Stimulated activated CD4-positive, alpha-beta T cell treated with anti-CD3 and anti-CD28 coated beads, Interleukin-4, amount 100 ng/mL, for 4 hours (primary cell): ENCODE measurements around the gene FAM13A.
"Not testable (repeated sequence)": the region's sequence is repeated elsewhere in the genome, so short reads cannot be mapped to it uniquely, and the experiment has no call there.

Experiments used
- DNase-seq, 2 experiments: peaks; one replicate each; pipeline ENCODE4 v3.0.0-alpha.2; 2020

The FAM13A gene

DNA sequence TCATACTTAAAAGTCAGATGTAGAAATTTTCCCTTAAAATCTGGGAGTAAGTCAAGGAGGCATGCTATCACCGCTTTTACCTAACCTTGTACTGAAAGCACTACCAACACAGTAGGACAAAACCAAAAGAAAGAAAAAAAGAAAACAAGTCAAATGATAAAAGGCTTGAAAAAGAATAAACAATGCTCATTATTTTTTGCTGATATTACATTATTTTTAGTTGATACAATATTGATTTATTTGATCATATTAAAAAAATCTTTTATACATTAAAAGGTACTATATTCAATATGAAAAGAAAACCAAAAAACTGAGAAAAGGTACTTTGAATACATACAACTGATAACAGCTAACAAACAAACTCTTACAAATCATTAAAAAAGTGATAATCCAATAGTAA lies 164.3 kb downstream of the FAM13A start:
- no peak for DNase-seq

DNA sequence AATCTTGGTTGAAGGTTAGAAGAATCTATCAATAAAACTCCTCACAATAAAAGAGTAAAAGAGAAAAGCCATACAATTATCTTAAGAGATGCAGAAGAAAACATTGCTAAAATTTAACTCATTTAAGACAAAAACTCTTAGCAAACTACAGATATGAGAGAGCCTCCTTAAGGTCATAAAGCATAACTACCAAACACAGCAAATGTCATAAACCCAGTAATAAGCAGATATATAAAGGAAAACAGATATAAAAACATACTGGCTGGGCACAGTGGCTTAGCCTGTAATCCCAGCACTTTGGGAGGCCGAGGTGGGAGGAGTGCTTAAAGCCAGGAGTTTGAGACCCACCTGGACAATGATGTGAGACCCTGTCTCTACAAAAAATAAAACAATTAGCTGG lies 165.3 kb downstream of the FAM13A start:
- DNase-seq = no peak

DNA sequence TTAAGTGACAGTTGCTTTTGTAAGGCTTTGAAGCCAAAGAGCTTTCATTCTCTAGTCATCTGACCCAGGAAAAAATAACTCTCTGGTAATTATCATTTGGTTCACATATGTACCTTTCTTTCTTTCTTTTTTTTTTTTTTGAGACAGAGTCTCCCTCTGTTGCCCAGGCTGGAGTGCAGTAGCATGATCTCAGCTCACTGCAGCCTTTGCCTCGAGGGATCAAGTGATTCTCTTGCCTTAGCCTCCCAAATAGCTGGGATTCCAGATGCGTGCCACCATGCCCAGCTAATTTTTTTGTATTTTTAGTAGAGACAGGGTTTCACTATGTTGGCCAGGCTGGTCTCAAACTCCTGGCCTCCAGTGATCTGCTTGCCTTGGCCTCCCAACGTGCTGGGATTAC lies 169.6 kb downstream of the FAM13A start:
- not testable (repeated sequence) for DNase-seq

DNA sequence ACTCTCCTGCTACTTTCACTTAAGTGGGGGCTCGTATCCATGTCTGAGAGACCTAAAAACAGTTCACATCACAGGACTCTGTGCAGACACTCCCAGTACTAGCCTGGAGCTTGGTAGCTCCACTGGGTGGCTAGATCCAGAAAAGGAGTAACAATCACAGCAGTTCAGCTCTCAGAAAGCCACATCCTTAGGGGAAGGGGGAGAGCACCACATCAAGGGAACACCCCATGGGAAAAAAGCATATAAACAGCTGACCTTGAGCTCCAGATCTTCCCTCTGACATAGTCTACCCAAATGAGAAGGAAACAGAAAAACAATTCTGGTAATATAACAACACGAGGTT lies 175.8 kb downstream of the FAM13A start:
- no peak for DNase-seq

DNA sequence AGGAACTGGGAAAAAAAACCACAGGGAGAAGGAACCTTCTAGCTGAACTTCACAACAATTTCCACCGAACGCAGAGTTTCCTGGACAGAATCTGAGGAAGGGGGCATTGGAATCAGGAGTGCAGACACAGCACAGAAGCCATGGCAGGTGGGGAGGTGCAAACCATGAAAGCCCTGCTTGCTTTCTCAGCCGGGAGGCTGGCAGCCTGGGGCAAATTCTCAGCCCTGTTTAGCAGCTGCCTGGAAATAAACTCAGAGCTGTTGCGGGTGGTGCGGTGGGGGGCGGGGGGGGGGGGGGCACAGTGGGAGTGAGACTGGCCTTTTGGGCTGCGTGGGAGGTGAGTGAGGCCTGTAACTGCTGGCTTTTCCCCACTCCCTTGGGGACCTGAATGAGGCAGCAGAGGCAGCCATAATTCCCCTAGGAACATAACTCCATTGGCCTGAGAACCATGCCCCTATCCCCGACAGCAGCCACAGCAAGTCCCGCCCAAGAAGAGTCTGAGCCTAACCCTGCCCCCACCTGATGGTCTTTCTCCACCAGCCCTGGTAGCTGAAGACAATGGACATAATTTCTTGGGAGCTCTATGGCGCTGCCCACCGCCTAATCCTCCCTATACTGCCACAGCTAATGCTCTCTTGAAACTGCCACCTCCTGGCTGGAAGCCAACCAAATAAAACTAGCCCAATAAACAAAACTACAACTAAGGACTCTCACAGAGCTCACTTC lies 176.3 kb downstream of the FAM13A start:
- DNase-seq = no peak

DNA sequence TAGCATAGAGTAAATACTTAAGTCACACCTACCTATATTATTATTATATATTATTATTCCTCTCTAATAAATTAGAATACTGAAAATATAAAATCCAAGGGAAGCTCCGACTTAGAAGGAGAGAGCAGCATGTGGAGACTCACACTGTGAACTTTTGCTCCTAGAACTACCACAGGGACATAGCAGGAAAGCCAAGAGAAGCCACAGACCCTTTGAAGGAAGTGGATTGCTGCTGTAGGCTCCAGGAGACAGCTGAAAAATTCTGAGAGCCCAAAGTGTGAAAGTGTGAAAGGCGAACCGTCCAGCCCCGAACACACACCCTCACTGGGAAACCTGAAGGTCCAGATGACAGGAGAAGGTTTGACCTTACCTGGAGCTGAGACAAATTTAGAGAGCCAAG lies 177.0 kb downstream of the FAM13A start:
- no peak for DNase-seq

DNA sequence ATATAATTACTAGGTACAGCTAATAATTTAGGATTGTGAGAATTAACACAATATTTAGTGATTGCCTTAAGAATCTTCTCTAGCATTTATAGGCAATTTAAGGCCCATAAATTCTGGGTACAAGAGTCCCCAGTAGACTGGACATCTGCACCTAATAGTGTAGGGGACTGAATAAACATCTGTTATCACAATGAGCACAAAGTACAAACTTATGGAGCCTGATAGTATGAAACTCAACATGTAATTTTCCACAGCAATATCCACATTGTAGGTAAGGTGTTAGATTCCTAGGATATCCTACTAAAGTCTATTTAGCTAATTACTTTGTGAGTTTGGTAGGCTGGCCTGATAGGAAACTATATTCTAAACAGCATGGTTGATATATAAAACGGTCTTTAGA lies 178.3 kb downstream of the FAM13A start:
- DNase-seq = no peak

DNA sequence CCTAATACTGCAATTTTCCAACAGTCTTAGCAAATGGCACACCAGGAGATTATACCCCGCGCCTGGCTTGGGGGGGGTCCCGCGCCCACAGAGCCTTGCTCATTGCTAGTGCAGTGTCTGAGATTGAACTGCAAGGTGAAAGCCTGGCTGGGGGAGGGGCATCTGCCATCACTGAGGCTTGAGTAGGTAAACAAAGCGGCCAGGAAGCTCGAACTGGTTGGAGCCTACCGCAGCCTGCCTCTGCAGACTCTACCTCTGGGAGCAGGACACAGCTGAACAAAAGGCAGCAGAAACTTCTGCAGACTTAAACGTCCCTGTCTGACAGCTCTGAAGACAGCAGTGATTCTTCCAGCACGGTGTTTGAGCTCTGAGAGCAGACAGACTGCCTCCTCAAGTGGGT lies 186.6 kb downstream of the FAM13A start:
- DNase-seq = no peak

DNA sequence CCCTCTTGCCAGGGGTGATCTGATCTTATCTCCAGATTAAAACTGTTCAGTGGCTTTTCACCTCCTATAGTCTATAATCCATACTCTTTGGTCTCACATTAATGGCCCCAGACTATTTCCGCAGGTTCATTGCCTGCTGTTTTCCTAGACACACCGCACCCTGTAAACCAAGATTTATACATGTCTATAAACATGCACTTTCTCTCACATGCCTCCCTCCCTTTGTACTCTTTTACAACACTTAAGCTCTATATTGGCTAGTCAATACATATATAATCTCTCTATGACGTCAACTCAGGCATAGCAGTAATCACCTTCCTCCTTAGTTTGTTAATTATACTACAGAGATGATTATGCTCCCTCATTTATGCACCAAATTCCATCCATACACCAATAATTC lies 188.5 kb downstream of the FAM13A start:
- DNase-seq = no peak

DNA sequence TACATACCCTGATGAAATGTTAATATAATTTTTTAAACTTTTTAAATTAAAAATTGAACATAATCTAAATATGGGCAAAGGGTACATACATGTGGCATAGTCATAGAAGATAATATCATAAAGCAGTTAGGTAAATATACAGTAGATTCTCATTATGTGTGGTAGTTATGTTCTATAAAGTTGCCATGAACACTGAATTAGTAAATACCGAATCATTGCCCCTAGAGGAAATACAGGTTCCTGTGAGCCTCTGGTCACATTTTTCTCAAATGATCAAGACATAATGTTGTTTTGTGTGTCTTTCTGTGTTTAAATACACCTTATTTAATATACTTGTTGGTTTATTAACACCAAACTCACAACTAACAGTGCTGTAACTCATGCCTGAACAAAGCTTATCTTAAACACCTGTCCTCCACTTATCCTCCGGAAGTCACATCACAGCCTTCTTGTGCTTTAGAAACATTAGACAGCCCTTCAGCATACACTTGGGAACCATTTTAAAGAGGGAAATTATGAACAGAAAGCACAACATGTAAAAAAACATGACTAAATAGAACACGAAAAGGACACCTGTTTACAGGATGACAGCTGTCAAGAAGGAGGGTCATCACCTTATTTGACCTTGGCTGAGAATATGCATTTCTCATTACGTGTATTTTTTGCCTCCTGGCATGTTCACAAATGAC lies 190.0 kb downstream of the FAM13A start:
- no peak for DNase-seq

DNA sequence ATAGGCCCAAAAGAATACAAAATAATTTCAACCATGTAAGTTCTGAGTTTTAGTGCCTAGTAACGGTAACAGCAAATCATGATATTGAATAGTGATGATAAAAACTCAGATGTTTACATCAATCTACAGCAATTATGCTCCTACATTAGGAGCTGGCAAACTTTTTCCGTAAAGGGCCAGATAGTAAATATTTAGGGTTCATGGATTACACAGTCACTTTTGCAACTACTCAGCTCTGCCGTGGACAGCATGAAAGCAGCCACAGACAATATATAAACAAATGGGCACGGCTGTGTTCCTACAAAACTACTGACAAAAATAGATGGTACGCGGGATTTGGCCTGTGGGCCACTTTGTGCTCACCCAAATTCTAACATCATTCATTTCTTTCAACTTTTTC lies 191.5 kb downstream of the FAM13A start:
- DNase-seq = no peak

DNA sequence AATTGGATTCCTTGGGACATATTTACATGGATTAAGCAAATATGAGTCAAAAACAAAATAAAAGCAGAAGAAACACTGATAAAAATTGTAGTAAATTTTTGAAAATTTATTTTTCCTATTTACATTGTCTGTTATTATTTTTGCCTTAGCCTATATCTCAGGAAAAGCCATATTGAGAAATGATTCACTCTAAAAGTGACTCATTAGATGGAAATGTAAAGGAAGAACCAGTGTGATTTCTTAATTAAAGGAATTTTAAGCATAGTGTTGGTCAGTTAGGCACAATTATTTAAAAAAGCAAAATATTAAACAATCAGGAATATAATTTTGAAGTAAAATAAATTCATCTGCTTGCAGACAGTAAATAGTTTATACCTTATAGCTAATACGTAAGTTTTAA lies 191.9 kb downstream of the FAM13A start:
- no peak for DNase-seq

DNA sequence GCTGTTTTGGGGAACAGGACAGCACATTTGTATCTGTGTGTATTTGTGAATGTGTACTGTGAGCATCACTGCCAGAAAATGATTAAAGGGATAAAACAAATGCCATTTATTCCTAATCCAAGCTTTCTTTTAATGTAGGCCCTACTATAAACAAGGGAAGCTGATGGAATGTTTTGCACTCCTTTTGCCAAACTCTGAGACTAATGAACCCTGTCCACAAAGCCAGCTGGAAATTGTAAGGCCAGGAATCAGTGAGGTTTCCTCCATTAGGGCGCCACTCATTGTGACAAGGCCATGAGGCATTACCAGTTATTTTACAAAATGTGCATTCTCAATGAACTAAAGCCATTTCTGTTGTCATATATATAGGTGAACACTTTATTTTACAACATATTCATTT lies 196.4 kb downstream of the FAM13A start:
- no peak for DNase-seq

DNA sequence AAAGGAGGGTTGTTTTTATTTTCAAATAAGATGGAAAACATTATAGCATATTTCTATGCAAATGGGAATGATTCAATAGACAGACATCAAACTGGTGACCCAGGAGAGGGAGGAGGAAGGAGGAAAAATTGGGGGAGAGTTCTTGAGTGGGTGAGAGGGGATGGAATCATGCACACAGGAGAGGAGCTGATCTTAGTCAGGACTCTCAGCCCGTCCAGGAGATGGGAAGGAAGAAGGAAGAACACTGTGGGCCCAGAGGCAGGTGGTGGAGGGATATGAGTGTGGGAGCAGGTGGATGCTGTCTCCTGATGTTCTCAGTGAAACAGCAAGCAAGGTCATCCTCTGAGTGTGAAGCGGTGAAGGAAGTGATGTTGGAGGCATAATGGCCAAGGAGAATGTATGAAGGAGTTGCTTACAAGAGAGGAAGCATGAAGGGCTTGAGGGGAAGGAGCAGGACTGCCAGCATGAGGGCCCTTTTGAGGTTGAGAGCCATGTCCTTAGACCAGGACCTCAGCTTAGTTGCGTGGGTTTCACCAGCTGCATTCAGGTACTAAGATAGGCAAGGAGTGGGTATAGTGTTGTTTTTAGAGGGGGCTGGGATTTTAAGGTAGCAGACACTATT lies 197.7 kb downstream of the FAM13A start:
- no peak for DNase-seq

DNA sequence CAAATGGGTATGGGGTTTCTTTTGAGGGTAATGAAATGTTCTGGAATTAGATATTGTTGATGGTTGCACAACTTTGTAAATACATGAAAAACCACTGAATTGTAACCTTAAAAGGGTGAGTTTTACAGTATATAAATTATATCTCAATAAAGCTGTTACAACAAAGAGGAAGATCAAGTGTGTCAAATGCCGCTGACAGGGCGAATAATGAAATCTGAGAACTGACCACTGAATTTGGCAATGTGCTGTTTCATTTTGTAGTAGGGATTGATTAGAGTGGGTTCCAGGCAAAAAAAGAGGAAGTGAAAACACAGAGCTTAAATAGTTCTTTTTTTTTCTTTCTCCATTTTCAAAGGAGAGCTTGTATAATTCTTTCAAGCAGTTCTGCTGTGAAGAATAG lies 198.2 kb downstream of the FAM13A start:
- no peak for DNase-seq

DNA sequence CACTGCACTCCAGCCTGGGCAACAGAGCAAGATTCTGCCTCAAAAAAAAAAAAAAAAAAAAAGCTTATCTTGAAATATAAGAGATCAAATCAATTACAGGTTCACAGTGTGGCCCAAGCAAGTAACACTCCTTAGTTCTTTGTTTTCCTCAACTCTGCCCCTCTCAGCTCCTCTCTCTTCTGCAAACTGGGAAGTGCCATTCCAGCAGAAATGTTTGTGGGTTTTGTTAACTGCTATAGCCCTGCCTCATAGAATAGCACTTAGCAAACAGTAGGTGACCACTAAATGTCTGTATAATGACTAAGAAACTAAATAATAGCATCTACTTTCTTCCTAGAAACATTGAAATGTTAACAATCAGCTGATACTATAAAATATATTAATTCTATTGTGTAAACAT lies 199.4 kb downstream of the FAM13A start:
- no peak for DNase-seq

DNA sequence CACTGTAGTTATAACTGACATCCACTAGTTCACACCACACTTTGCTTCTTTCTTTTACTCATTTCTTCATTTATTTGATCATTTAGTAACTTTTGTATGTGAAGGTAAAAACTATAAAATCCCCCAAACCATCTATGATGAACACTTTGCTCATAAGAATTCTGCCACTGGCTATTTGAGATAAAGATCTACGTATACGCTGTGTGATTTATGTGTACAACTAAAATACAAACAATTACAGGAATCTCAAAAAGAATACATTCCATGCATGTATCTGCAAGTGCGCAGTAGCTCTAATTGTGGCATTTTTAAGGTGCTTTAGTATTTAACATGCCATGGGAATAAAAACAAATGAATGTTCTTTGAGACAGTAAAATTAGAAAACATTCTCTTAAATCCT lies 202.5 kb downstream of the FAM13A start:
- DNase-seq = no peak

DNA sequence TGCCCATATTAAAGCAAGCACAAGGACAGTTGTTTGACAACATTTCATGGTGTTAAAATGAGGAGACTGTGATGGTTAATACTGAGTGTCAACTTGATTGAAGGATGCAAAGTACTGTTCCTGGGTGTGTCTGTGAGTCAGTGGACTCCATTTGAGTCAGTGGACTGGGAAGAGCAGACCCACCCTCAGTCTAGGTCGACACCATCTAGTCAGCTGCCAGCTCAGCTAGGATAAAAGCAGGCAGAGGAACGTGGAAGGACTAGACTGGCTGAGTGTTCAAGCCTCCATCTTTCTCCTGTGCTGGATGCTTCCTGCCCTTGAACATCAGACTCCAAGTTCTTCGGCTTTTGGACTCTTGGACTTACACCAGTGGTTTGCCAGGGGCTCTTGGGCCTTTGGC lies 203.4 kb downstream of the FAM13A start:
- not testable (repeated sequence) for DNase-seq

DNA sequence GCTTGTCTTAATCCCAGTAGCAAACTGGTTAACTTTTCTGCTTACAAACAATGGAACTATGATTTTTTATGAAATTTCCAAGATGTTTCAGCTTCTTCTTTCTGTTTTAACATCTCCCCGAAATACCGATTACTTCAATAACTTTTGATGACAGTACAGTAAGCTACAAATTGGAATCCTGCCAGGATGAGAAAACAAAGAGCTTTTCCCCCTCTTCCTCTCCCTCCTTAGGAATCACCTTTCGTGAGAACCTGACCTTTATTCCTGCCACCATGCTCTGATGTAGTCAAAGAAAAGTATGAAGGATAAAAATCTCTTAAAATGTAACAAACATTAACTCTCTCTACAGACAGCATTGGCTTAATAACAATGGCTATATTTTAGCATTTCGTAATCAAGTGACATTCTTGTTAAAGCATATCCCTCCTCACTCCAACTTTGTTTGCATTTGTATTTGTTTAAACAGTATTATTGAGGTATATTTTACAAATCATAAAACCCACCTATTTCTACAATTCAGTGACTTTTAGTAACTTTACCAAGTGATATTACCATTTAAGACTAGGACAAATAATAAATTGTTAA lies 210.7 kb downstream of the FAM13A start:
- no peak for DNase-seq

DNA sequence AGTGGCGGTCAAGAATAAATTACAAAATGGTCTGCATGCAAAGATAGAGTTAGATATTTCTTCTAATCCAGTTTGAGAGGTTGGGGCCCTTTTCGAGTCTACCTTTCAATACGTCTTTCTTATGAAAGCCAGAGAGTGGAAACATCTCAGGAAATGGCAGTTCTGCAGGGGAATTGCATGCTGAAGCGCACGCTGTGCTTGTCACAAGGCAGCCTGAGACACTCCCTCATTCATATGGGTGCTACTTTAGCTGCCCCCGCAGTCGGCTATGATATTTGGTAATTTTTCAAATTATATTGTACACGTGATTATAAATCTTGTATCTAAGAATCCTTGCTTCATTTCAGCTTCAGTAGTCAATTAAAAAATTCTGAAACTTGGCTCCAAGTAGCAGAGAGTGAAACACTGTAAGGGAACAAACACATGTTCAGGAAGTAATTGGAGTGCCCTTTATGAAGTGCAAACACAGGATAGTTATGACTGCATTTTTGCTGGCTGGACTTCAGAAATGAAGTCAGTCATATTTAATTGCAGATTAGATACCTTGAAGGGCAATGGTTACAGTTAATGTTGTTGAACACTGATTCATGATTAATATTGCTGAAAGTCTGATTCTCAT lies 213.8 kb downstream of the FAM13A start:
- no peak for DNase-seq

DNA sequence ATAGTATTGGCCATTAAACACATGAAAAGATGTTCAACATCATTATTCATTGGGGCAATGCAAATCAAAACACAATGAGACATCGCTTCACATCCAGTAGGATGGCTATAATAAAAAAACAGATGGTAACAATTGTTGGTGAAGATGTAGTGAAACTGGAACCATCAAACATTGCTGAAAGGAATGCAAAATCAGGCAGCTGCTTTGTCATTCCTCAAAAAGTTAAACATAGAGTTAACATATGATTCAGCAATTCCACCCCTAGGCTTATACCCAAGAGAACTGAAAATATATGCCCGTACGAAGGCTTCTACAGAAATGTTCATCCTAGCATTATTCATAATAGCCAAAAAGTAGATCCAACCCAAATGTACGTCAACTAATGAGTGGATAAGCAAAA lies 215.3 kb downstream of the FAM13A start:
- DNase-seq = no peak

DNA sequence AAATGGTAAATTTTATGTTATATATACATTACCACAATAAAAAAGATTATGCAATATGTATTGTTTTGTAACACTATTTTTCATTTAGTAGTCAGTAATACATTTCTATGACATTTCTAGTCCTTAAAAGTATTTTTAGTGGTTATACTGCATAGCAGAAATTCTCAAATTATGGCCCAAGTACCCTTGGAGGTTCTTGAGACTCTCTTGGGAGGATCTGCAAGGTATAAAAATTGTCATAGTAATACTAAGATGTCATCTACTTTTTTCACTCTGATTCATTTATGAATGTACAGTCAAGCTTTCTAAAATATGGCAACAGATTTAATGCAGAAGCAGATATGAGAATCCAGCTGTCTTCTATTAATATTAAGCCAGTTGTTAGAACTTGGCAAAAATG lies 220.8 kb downstream of the FAM13A start:
- no peak for DNase-seq

DNA sequence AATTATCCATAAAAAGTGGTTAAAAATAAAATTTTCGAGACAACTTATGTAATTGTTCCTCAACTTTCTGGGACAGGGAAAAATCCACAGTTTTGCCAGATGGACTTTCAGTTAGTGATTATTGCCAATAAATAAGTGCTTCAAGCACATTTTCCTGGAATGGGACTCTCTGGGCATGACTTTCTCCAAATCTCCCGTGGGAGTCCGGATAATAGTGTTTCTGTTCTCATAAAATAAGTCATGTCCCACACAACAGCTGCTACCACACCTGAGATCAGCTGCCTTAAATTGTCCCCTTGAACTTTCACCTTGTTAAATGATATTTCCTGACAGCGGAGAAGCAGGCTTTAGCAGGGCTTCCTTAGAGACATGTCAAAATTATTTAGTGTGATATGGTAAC lies 226.0 kb downstream of the FAM13A start:
- DNase-seq = no peak

DNA sequence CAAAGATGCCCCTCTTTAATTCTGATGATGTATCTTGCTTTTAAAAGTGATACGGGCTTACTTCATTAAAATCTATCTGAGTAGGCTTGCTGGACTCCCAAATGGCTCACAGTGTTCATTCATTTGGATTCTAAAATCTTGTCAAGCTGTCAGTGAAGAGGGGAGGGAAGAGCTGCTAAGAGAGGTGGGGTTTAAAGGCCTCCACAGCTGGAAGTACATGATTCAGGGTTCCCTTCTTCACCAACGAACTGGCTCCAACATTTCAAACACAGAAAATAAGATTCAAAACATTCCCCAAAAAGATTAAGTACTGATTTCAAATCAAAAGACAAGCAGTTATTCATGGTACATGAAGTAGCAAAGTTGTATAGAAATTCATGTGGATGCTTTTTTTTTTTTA lies 226.4 kb downstream of the FAM13A start:
- DNase-seq = no peak
